ENCODE measurements around the gene NACA.
A peak's percentile ranks its signal among the peaks of the same experiment; 100 is the strongest.
"Not testable (repeated sequence)": the region's sequence is repeated elsewhere in the genome, so short reads cannot be mapped to it uniquely, and the experiment has no call there.

The NACA gene

GRCh38 chr12:56723889-56724700, 1.0 kb downstream of the NACA start:
- DNase-seq: no peak

DNA sequence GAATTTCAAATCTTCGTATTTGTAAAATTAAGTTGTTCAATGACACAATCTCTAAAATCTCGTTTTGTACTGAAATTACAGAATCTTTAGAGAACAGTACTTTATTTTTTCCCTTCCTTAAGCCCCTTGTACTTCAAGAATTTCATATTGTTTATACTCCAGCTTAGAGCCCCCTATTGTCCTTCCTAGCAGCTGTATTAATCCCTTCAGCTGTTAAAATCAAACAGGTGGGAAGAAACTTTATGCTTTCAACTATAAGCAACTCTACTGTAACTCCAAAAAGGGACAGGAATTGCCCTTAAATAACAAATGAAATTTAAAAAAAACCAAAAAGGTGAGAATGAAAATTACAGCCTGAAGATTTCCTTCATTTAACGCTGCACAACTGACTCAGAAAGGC, 1.7 kb downstream of the NACA start:
- DNase-seq: no peak

DNA sequence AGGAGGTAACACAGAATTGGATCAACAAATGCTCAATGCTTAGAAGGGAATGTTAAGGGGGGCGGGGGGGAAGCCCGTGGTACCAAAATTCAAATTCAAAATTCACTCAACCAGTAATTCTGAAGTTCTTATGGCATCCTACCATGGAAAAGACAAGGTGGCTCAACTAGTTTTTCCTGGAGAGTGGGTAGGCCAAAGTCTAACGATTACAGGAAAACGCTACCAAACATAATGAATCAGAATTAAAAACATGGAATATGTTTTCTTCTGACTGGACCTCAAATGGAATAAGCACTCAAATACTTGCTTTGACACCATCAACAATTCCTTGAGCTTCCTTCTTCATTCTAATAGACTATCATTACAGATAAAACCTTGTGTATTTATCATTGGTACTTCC, 2.3 kb downstream of the NACA start:
- DNase-seq: no peak

- no peak for DNase-seq
Measured at GRCh38 chr12:56721721-56722120, 3.4 kb downstream of the NACA start.

DNA sequence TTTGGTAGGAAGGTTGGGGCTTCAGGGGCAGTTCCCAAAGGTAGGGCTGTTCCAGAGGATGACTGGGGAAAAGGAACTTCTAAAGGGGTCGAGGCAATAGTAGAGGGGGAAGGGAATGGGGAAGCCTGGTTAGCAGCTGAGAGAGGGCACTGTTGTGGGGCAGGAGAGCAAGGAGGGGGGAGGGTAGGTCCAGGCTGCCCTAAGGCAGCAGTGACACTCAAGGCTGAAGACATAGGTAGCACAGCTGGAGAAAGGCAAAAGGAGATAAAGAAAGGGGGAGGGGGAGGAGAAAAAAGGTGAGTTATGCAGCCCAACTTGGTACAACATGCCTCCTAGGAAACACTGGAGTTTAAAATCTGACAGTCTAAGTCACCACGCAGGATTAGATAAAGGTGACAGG, 3.9 kb downstream of the NACA start:
- no peak for DNase-seq

- no peak for DNase-seq
Measured at GRCh38 chr12:56720731-56721151, 4.4 kb downstream of the NACA start.

DNA sequence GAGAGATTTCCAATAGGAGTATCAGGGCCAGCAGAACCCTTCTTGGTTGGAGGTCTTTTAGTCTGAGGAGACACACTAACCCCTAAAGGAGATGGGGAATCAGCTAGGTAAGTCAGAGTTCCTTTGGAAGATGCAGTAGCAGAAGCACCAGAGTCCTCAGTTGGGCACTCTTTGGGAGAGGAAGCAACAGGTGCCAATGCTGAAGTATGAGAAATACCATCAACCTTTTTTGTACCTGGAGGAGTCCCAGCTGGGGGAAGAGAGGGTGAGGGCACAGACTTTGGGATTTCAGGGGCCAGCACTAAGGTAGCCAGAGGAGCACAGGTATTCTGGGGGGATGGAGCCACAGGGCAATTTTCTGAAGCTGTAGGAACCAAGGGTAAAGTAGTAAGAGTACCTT, 6.0 kb downstream of the NACA start:
- no peak for DNase-seq

- no peak for DNase-seq
Measured at GRCh38 chr12:56718636-56719035, 6.5 kb downstream of the NACA start.

DNA sequence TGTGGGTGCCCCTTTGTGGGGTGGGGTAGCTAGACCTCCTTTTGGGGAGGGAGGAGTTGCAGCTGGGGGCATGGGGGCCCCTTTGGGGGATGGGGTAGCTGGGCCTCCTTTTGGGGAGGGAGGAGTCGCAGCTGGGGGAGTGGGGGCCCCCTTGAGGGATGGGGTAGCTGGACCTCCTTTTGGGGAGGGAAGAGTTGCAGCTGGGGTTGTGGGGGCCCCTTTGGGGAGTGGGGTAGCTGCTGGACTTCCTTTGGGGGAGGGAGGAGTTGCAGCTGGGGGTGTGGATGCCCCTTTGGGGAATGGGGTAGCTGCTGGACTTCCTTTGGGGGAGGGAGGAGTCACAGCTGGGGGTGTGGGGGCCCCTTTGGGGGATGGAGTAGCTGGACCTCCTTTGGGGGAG, 7.0 kb downstream of the NACA start:
- no peak for DNase-seq

GRCh38 chr12:56716933-56717880, 7.9 kb downstream of the NACA start:
- DNase-seq: no peak

DNA sequence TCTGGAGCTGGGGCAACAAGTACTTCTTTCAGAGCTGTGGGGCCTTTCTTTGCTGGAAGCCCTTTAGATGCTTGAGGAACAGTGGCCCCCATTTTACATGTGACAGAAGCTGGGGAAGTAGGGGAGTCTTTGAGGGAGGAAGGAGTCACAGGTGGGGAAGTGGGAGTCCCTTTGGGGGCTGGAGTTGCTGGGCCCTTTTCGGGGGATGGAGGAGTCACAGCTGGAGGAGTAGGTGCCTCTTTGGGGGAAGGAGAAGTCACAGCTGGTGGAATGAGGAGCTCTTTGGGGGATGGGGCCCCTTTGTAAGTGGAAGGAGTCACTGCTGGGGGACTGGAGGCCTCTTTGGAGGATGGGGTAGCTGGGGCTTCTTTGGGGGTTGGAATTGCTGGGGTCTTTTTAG, 8.6 kb downstream of the NACA start:
- no peak for DNase-seq

- no peak for DNase-seq
Measured at GRCh38 chr12:56715798-56716197, 9.3 kb downstream of the NACA start.

GRCh38 chr12:56714431-56714929, 10.6 kb downstream of the NACA start:
- no peak for DNase-seq

DNA sequence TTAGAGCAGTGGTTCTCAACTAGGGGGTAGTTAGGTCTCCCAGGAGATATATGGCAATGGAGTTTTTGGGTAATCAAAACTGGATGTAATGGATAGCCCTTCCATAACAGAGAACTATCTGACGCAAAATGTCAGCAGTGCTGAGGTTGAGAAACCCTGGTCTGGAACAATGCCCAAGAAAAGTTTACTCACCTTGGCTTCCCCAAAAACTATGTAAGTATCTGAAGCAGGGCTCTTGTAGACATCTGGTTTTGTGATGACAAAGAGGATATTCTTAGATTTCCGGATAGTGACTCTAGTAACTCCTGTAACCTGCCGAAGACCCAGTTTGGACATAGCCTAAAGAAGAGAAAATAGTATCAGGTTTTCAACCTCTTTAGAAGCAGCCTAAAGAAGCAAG, 11.8 kb downstream of the NACA start:
- no peak for DNase-seq

DNA sequence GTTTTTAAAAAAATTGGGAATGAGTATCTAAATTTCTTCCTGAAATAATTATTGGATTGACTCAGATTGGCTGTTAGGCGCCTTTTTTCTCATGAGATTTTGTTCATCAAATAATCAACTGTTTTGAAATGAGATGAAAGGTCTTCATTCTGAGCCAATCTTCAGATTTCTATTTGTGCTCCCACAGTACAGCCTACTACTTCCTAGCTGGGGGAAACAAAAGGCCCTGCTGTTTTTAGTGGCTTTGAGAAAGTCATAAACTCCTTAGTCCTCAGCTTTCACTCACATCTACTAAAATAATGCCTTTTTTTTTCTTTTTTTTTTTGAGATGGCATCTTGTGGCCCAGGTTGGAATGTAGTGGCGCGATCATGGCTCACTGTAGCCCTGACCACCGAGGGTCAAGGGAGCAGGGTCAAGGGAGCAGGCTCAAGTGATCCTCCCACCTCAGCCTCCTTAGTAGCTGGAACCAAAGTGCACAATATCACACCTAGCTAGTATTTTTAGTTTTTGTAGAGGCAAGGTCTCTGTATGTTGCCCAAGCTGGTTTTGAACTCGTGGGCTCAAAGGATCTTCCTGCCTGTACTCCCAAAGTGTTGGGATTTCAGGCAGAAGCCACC, 15.2 kb downstream of the NACA start:
- DNase-seq: no peak

- DNase-seq: not testable (repeated sequence)
Measured at GRCh38 chr12:56704522-56704921, 20.6 kb downstream of the NACA start.

- DNase-seq: no peak
Measured at GRCh38 chr12:56699020-56699661, 26.0 kb downstream of the NACA start.

DNA sequence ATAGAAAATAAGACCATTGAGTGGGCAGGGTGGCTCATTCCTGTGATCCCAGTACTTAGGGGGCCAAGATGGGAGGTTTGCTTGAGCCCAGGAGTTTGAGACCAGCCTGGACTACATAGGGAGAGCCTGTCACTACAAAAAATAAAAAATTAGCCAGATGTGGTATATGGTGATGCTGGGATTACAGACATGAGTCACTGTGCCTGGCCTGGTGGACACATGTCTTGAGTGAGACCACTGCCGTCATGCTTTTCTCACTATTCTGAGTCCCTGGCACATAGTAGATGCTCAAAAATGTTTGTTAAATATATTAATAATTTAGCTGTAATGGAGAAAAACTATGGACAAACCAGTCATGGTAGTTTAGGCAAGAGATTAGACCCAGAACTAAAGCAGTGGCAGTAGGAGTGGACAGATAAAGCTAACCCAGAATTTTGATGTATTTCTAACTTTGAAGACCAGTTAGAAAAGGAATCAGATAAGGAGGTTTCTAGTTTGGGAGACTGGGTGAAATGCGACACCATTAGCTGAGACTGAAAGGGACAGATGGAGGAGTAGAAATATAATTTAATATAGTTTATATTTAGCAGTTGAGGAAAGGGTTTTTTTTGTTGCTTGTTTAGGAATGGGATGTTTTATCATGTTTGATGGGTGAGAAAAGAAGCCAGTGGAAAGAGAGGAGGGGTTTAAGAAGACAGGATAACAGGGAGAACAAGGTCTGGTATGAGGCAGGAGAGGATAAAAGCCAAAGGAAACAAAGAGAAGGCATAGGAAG, 29.6 kb downstream of the NACA start:
- no peak for DNase-seq

- no peak for DNase-seq
Measured at GRCh38 chr12:56694161-56694560, 30.9 kb downstream of the NACA start.

GRCh38 chr12:56688846-56689109, 36.3 kb downstream of the NACA start:
- no peak for DNase-seq

- peak; percentile 97 for DNase-seq
Measured at GRCh38 chr12:56688129-56688845, 36.8 kb downstream of the NACA start, which contains the start of gene PTGES3. PTGES3 (minus strand) TSS chr12:56688284; CDS start chr12:56687999, 285 bp downstream.

All from NCI-H748 treated with DMSO at 0.1 percent for 48 hours (cell line).